Islet of Langerhans (tissue), 1 donor: ENCODE data around the gene TLE5.
"Not testable (repeated sequence)": the region's sequence is repeated elsewhere in the genome, so short reads cannot be mapped to it uniquely, and the experiment has no call there.

Experiments
- FAIRE-seq: peaks from one replicate; lab custom pipeline; 2011; peaks lifted over from hg19 to GRCh38; lab: Jason Lieb, UNC

Gene TLE5

GRCh38 chr19:3024509-3024869, 37.8 kb downstream of the TLE5 start:
- FAIRE-seq: no peak

DNA sequence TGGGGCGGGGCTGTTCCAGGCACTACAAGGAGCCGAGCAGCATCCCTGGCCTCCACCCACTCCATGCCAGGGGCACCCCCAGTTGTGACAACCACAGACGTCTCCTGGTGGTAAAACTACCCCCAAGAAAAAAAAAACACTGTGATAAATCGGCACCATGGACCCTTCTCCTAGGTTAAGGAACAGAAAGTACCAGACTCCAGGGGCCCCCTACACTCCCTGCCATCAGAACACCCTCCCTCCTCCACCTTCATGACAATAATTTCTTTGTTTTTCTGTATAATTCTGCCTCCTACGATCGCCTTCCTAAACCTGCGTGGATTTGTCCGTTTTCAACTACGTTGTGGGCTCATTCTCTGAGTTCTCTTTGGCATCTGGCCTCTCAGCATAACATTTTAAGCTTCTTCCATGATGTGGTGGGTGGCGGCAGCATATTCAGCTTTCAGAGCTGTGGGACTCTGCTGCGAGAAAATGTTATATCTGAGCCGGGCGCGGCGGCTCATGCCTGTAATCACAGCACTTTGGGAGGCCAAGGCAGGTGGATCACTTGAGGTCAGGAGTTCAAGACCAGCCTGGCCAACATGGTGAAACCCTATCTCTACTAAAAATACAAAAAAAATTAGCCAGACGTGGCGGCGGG, 41.9 kb downstream of the TLE5 start:
- FAIRE-seq: no peak

- no peak for FAIRE-seq
Observed at GRCh38 chr19:3019211-3019854, 43.0 kb downstream of the TLE5 start.

DNA sequence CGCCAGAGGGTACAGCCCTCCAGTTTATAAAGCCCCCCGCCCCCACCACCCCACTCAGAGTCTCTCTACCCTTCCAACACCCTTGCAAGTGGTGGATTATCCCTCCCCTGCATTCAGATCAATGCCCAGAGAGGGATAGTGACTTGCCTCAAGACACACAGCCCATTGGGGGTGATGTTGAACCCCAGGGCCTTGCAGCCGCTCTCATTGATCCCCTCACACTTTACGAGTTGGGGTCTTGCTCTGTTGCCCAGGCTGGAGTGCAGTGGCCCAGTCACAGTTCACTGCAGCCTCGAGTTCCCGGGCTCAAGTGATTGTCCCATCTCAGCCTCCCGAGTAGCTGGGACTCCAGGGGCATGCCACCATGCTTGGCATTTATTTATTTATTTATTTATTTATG, 44.4 kb downstream of the TLE5 start:
- no peak for FAIRE-seq

DNA sequence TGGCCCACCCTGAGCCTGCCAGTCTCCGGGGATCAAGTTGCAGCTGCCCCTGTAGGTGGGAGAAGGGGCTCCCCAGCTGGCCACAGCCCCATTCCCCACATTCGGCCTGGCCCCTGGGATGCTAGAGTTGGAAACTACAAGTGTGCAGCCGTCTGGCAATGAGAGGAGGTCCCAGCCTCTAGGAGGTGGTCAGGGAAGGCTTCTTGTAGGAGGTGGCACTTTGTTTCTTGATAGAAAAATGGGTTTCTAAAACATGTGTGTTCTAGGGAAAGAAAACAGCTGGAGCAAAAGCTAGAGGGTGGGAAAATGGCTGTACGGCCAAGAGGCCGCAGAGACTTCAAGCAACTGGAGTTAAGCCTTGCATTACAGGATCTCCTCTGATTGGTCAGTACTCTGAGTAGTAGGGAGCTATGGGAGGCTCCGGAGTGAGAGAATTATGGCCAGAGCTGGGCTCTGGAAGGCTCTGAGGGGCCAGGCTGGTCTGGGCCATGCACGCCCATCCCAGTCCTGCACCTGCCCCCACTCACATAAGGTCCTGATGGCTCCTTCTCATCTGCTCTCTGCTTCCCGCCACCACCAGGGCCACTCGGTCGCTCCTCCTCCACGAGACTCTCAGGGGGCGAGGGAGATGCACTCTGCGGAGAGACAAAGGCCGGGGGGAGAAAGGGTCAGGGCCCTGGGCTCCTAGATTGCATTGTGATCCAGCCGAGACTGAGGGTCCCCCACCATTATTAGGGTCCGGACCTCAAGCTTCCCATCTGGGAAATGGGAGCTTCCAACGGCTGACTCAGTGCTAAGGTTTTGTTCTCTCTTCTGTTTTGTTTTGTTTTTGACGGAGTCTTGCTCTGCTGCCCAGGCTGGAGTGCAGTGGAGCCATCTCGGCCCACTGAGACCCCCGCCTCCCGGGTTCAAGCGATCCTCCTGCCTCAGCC, 46.9 kb downstream of the TLE5 start:
- no peak for FAIRE-seq

DNA sequence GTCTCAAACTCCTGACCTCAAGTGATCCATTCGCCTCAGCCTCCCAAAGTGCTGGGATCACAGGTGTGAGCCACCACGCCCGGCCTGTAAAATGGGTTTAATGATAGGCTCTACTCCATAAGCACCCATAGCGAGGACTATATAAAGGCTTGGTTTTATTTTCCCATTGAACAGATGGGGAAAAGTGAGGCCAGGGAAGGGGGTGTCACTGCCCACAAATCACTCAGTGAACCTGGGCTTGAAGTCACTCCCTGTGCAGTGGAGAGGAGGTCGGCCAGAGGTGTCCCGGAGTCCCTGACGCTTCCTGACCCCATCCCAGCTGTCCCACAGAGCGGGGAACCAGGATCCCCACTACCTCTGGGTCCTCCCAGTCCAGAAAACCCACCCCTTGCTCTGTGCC, 48.2 kb downstream of the TLE5 start:
- no peak for FAIRE-seq

DNA sequence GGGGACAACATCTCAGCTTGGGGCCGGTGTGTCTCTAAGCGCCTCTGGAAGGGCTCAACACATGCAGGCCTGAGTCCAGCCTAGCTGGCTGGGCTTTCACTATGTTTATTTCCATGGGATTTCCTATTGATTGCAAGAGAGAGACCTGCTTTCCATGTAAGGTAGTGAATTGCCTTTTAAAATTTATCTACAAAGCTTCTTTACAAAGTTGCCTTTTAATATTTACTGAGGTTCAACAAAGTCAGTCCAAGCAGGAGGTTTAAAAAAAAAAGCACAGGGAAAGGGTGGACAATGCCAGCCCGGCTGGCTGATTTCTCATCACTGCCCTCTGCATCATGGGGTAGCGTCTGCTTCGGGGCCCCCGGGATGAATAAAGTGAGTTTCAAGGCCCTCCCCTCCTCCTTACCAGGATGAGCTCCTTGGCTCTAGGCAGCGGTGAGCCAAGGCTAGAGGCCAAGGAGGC, 49.0 kb downstream of the TLE5 start:
- FAIRE-seq: no peak

- FAIRE-seq: no peak
Observed at GRCh38 chr19:3012621-3013262, 49.6 kb downstream of the TLE5 start.

DNA sequence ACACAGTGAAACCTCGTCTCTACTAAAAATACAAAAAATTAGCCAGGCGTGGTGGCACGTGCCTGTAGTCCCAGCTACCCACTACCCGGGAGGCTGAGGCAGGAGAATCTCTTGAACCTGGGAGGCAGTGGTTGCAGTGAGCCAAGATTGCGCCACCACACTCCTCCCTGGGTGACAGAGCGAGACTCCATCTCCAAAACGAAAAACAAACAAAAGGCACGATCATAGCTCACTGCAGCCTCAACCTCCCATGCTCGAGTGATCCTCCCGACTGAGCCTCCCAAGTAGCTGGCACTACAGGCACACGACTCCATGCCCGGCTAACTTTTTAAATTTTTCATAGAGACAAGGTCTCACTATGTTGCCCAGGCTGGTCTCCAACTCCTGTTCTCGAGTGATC, 50.2 kb downstream of the TLE5 start:
- not testable (repeated sequence) for FAIRE-seq

DNA sequence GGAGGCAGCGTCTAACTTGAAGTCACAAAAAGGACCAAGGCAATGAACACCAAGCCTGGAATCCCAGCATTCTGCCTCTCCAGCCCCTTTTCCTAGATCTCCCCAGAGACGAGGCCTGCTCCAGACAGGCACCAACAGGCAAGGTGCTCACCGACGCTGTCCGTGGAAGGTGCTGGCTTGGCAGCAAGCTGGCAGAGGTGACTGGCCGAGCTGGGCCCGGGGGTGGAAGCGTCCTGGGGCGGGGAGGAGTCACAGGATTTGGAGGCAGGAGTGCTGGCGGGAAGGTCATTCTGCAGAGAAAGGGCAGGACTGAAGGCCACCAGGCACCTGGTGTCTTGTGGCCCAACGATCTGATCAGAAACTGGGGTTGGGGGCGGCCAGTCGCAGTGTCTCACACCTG, 51.4 kb downstream of the TLE5 start:
- no peak for FAIRE-seq

GRCh38 chr19:3008994-3009393, 53.3 kb downstream of the TLE5 start:
- FAIRE-seq: no peak

GRCh38 chr19:3007975-3008374, 54.3 kb downstream of the TLE5 start:
- FAIRE-seq: no peak

- no peak for FAIRE-seq
Observed at GRCh38 chr19:3006075-3006767, 56.1 kb downstream of the TLE5 start.

DNA sequence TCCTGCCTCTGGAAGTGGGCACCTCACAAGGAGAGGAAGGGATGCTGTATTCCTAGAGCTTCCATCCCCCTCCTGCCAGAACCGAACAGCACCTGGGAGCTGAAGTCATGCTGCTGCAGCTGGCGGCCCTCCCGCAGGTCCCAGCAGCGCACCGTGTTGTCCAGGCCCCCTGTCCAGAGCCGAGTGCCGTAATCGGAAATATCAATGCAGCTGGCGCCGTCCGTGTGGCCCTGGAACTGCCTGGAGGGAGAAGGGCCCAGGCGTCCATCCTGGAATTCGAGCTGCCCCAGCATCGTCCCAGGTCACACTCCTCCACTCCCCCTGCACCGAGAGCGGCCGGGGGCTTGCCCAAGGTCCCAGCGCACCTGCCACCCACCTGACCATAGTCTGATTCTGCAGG, 57.0 kb downstream of the TLE5 start:
- FAIRE-seq: no peak

DNA sequence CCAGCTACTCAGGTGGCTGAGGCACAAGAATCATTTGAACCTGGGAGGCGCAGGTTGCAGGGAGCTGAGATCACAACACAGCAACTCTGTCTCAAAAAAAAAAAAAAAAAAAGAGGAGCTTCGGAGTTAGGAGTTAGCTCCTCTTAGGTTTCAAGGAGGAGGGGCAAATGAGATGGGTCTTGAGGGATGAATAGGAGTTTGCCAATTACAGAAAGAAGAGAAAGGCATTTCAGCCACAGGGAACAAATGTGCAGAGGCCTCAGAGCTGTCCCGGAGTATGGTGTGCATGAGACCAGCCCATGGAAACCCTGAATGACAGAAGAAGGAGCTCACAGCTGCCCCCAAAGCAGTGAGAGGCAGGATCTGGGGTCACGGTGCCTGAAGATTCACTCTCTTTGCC, 57.8 kb downstream of the TLE5 start:
- no peak for FAIRE-seq

DNA sequence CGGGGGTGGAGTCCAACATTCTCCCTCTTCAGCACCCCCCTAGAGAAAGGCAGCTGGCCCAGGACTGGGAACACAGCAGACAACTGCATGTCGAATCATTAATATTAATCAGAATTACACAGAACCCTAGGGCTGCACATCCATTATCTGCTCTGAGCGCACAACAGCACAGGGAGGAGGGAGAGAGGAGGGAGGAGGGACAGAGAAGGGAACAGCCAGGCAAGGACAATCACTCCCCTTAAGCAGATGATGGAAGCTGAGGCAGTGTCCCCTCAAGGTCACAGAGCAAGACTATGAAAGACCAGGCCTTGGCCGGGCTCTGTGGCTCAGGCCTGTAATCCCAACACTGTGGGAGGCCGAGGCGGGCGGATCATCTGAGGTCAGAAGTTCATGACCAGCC, 59.2 kb downstream of the TLE5 start:
- no peak for FAIRE-seq
